DMS 273 treated with DMSO at 0.1 percent for 48 hours (cell line): Measurements from ENCODE around the gene SF3B3.
"Not testable (repeated sequence)": the region's sequence is repeated elsewhere in the genome, so short reads cannot be mapped to it uniquely, and the experiment has no call there.

Experiments
- DNase-seq: peaks from one replicate; lab custom pipeline; 2025; lab: John Stamatoyannopoulos, UW

Gene SF3B3

GRCh38 chr16:70615945-70616344 is 92.3 kb downstream of the SF3B3 start:
- no peak for DNase-seq

- DNase-seq, result not testable (repeated sequence)
These were observed 98.2 kb downstream of the SF3B3 start for GRCh38 chr16:70621864-70622263.
